Neuronal stem cell (in vitro differentiated cells): Measurements from ENCODE around the gene ARSG.
"Not testable (repeated sequence)": the region's sequence is repeated elsewhere in the genome, so short reads cannot be mapped to it uniquely, and the experiment has no call there.

Source experiments
- DNase-seq: peaks from one replicate; pipeline ENCODE4 v3.0.0-alpha.2; 2013; ENCODE audit warnings: low spot score
- H2AFZ ChIP-seq: one replicate; pipeline ENCODE4 v1.6.1; 2013; ENCODE audit warnings: mild to moderate bottlenecking, low read length, inconsistent platforms
- H2AK5ac ChIP-seq: 2 replicates; pipeline ENCODE4 v1.6.1; 2013; ENCODE audit warnings: low read depth, mild to moderate bottlenecking, inconsistent platforms, low read length, moderate library complexity, mixed read lengths
- H2BK120ac ChIP-seq: 2 replicates; pipeline ENCODE4 v1.6.1; 2013; ENCODE audit warnings: low read depth, mild to moderate bottlenecking, inconsistent platforms, low read length, moderate library complexity, mixed read lengths
- H2BK12ac ChIP-seq: one replicate; pipeline ENCODE4 v1.6.1; 2013; ENCODE audit warnings: low read length, inconsistent platforms
- H2BK15ac ChIP-seq: 2 replicates; pipeline ENCODE4 v1.6.1; 2013; ENCODE audit warnings: mild to moderate bottlenecking, low read length, inconsistent platforms, mixed read lengths
- H2BK5ac ChIP-seq: one replicate; pipeline ENCODE4 v1.6.1; 2013; ENCODE audit warnings: inconsistent platforms, mild to moderate bottlenecking, low read length, moderate library complexity
- H3K14ac ChIP-seq: one replicate; pipeline ENCODE4 v1.6.1; 2013; ENCODE audit warnings: low read length, inconsistent platforms
- H3K18ac ChIP-seq: 2 replicates; pipeline ENCODE4 v1.6.1; 2013; ENCODE audit warnings: low read length, inconsistent platforms
- H3K23ac ChIP-seq: 2 replicates; pipeline ENCODE4 v1.6.1; 2013; ENCODE audit warnings: low read depth, mild to moderate bottlenecking, mixed read lengths, low read length, inconsistent platforms; ENCODE audit not compliant: poor library complexity
- H3K27ac ChIP-seq: replicated peaks from 3 replicates; pipeline ENCODE4 v1.5.1; 2013; ENCODE audit warnings: low read length, inconsistent platforms
- H3K27me3 ChIP-seq, 3 experiments: 2 replicates each; pipeline ENCODE4 v1.6.1; 2013; ENCODE audit warnings: low read length in 3 of 3, mild to moderate bottlenecking in 2 of 3, inconsistent platforms in 1 of 3, low read depth in 1 of 3, mixed read lengths in 1 of 3, moderate library complexity in 1 of 3; ENCODE audit not compliant: control insufficient read depth in 3 of 3, insufficient read depth in 3 of 3
- H3K36me3 ChIP-seq, 2 donors: replicated peaks in 1 of 2; 2 replicates each; pipeline ENCODE4 v1.6.1; 2013; ENCODE audit warnings: low read length in 2 of 2; ENCODE audit not compliant: control insufficient read depth in 2 of 2, insufficient read depth in 2 of 2
- H3K4ac ChIP-seq: 2 replicates; pipeline ENCODE4 v1.6.1; 2013; ENCODE audit warnings: inconsistent platforms, mild to moderate bottlenecking, low read length, moderate library complexity
- H3K4me1 ChIP-seq, 2 donors: 1 replicate in 1 of 2; 2 replicates in 1 of 2; pipeline ENCODE4 v1.6.1; 2013; ENCODE audit warnings: low read length in 2 of 2, low read depth in 1 of 2; ENCODE audit not compliant: control insufficient read depth in 2 of 2, insufficient read depth in 1 of 2
- H3K4me2 ChIP-seq: one replicate; pipeline ENCODE4 v1.6.1; 2013; ENCODE audit warnings: mild to moderate bottlenecking, low read length, inconsistent platforms; ENCODE audit not compliant: insufficient read depth, poor library complexity, severe bottlenecking
- H3K4me3 ChIP-seq, 2 donors: 2 replicates each; pipeline ENCODE4 v1.5.1; 2013; ENCODE audit warnings: low read length in 2 of 2, mild to moderate bottlenecking in 2 of 2, inconsistent platforms in 1 of 2, moderate library complexity in 1 of 2
- H3K79me1 ChIP-seq: one replicate; pipeline ENCODE4 v1.6.1; 2013; ENCODE audit warnings: low read depth, mild to moderate bottlenecking, inconsistent platforms, low read length, moderate library complexity
- H3K9ac ChIP-seq: one replicate; pipeline ENCODE4 v1.6.1; 2013; ENCODE audit warnings: mild to moderate bottlenecking, low read depth, low read length, inconsistent platforms; ENCODE audit not compliant: poor library complexity
- H3K9me3 ChIP-seq, 2 donors: replicated peaks in 1 of 2; 2 replicates each; pipeline versions ENCODE3 to v1.6.1; 2013; ENCODE audit warnings: low read length in 2 of 2, mild to moderate bottlenecking in 2 of 2, inconsistent platforms in 1 of 2, low read depth in 1 of 2, mixed read lengths in 1 of 2, moderate library complexity in 1 of 2; ENCODE audit not compliant: control insufficient read depth in 2 of 2, insufficient read depth in 1 of 2
- H4K8ac ChIP-seq: one replicate; pipeline ENCODE4 v1.6.1; 2013; ENCODE audit warnings: low read depth, mild to moderate bottlenecking, inconsistent platforms, low read length, moderate library complexity
- H4K91ac ChIP-seq: one replicate; pipeline ENCODE4 v1.6.1; 2013; ENCODE audit warnings: low read length, low read depth, mild to moderate bottlenecking, inconsistent platforms; ENCODE audit not compliant: poor library complexity
- WGBS, 2 donors: extraction: QIAGEN DNeasy Blood & Tissue Kit; methylation state at CpG; one replicate each; pipeline ENCODE4 v1.1.7; 2013; ENCODE audit warnings: missing lambda C conversion rate in 2 of 2, mixed read lengths in 1 of 2; ENCODE audit not compliant: insufficient read length in 2 of 2, insufficient replicate concordance in 1 of 2; ENCODE audit errors: extremely low coverage in 2 of 2; 5-methylcytosine and 5-hydroxymethylcytosine counted together

ARSG gene

GRCh38 chr17:68277807-68278206, 13.5 kb upstream of the ARSG start:
- H3K9ac ChIP-seq = no peak overlapping the region
- H2AK5ac ChIP-seq = no peak overlapping the region
- H3K27me3 ChIP-seq = no peaks in the 10 kb centered on the region
- H2BK120ac ChIP-seq = no peak overlapping the region
- H3K27ac ChIP-seq = no peak overlapping the region
- no CpG with 5 or more reads among the region's 5 CpGs for WGBS, 2 donors
- H3K4me1 ChIP-seq = no peaks in the 10 kb centered on the region
- H3K4me2 ChIP-seq = no peak overlapping the region
- no peak overlapping the region for H2BK15ac ChIP-seq
- peaks cover 2 to 32% of the 10 kb centered on the region in 2 donors for H3K9me3 ChIP-seq
- no peak overlapping the region for H4K8ac ChIP-seq
- no peak overlapping the region for H3K4me3 ChIP-seq
- no peak overlapping the region for H3K14ac ChIP-seq
- no peak overlapping the region for H2BK5ac ChIP-seq
- H3K36me3 ChIP-seq = peaks cover 0 to 73% of the 10 kb centered on the region in 2 donors
- no peaks in the 10 kb centered on the region for H3K79me1 ChIP-seq
- H2AFZ ChIP-seq = no peak overlapping the region
- no peak overlapping the region for H4K91ac ChIP-seq
- no peak for DNase-seq
- no peak overlapping the region for H3K23ac ChIP-seq
- no peak overlapping the region for H2BK12ac ChIP-seq
- H3K18ac ChIP-seq = no peak overlapping the region
- H3K4ac ChIP-seq = no peak overlapping the region

- WGBS, 2 donors = no CpG with 5 or more reads among the region's 6 CpGs
- H3K9ac ChIP-seq, H3K4ac ChIP-seq, H2AFZ ChIP-seq, DNase-seq, H2BK15ac ChIP-seq, H3K23ac ChIP-seq, H3K27me3 ChIP-seq, H2AK5ac ChIP-seq, H2BK5ac ChIP-seq, H3K4me3 ChIP-seq, H3K4me1 ChIP-seq, H3K4me2 ChIP-seq, H4K8ac ChIP-seq, H4K91ac ChIP-seq, H3K27ac ChIP-seq, H3K14ac ChIP-seq, H3K18ac ChIP-seq, H3K79me1 ChIP-seq, H2BK120ac ChIP-seq, H2BK12ac ChIP-seq: not testable (repeated sequence)
- peaks cover 2 to 32% of the 10 kb centered on the region in 2 donors for H3K9me3 ChIP-seq
- peaks cover 0 to 42% of the 10 kb centered on the region in 2 donors for H3K36me3 ChIP-seq
Measured at GRCh38 chr17:68281965-68282364, 9.3 kb upstream of the ARSG start.

GRCh38 chr17:68288375-68288774, 2.9 kb upstream of the ARSG start:
- Histone ChIP-seq H3K9ac (no peak overlapping the region), H3K36me3 (no peaks in the 10 kb centered on the region), H4K8ac (no peak overlapping the region), H3K79me1 (no peaks in the 10 kb centered on the region), H2AK5ac (no peak overlapping the region), H2BK15ac (no peak overlapping the region), H4K91ac (no peak overlapping the region), H3K14ac (no peak overlapping the region), H2BK5ac (no peak overlapping the region), H3K27ac (no peak overlapping the region), H3K4me1 (peaks cover 0 to 7% of the 10 kb centered on the region in 2 donors), H3K18ac (no peak overlapping the region), H2BK12ac (no peak overlapping the region), H3K9me3 (no peaks in the 10 kb centered on the region), H2AFZ (no peak overlapping the region), H2BK120ac (no peak overlapping the region), H3K4me2 (no peak overlapping the region), H3K4me3 (no peak overlapping the region), H3K4ac (no peak overlapping the region), H3K27me3 (peaks cover 0 to 21% (median 3%) of the 10 kb centered on the region in 3 experiments), H3K23ac (no peak overlapping the region)
- WGBS, 2 donors = no CpG with 5 or more reads among the region's 5 CpGs
- no peak for DNase-seq

GRCh38 chr17:68288804-68289203, 2.5 kb upstream of the ARSG start:
- Histone ChIP-seq H3K14ac (no peak overlapping the region), H2BK15ac (no peak overlapping the region), H3K9me3 (no peaks in the 10 kb centered on the region), H3K4me3 (no peak overlapping the region), H3K4me2 (no peak overlapping the region), H3K79me1 (no peaks in the 10 kb centered on the region), H3K27me3 (peaks cover 0 to 21% (median 3%) of the 10 kb centered on the region in 3 experiments), H3K36me3 (no peaks in the 10 kb centered on the region), H4K8ac (no peak overlapping the region), H4K91ac (no peak overlapping the region), H3K4me1 (peaks cover 2 to 10% of the 10 kb centered on the region in 2 donors), H2BK120ac (no peak overlapping the region), H3K18ac (no peak overlapping the region), H2AFZ (no peak overlapping the region), H3K4ac (no peak overlapping the region), H3K9ac (no peak overlapping the region), H3K27ac (no peak overlapping the region), H2AK5ac (no peak overlapping the region), H2BK12ac (no peak overlapping the region), H3K23ac (no peak overlapping the region), H2BK5ac (no peak overlapping the region)
- no peak for DNase-seq
- no CpG with 5 or more reads among the region's 7 CpGs for WGBS, 2 donors
